IMR-90 (cell line): ENCODE measurements around the gene CDA. TPM values are rescaled to one million over a fixed set of nuclear protein-coding genes. Genes with fewer than 3 reads are reported as not detected.
A peak's percentile ranks its signal among the peaks of the same experiment; 100 is the strongest.

Source experiments
- ATAC-seq: fragments of 200-7000 bp; cut with Tn5 transposase; 2 replicates; pipeline ENCODE4 v1.9.1; 2020; ENCODE audit warnings: low read depth, mild to moderate bottlenecking, moderate library complexity
- BruUV-seq: library from RNA; stranded (reverse); fragments of 400-500 nt; replicated peaks from 2 replicates; lab custom pipeline; 2021; lab: Mats Ljungman, UMichigan
- CTCF ChIA-PET: fragments of 300-600 bp; formaldehyde crosslinking; extraction: SDS; loops from one replicate; lab custom pipeline; 2021; ENCODE audit warnings: antibody characterized with exemption; lab: Yijun Ruan, JAX
- POLR2A ChIA-PET: fragments of 300-600 bp; sonication (Branson Sonifier 250); formaldehyde crosslinking; loops from one replicate; lab custom pipeline; 2022; ENCODE audit warnings: antibody characterized with exemption; ENCODE audit not compliant: unreplicated experiment; lab: Charles Lee
- DNase-seq: peaks from one replicate; pipeline ENCODE4 v3.0.0; 2013
- H2AFZ ChIP-seq: replicated peaks from 2 replicates; pipeline ENCODE3; 2013; ENCODE audit warnings: low read length, mild to moderate bottlenecking; ENCODE audit not compliant: poor library complexity
- H2AK5ac ChIP-seq: 2 replicates; pipeline ENCODE4 v1.6.1; 2013; ENCODE audit warnings: low read depth, low read length, inconsistent platforms
- H2AK9ac ChIP-seq: replicated peaks from 2 replicates; pipeline ENCODE3; 2013; ENCODE audit warnings: mild to moderate bottlenecking, low read depth, low read length, moderate library complexity; ENCODE audit not compliant: poor library complexity
- H2BK120ac ChIP-seq: 2 replicates; pipeline ENCODE4 v1.6.1; 2013; ENCODE audit warnings: low read depth, low read length, inconsistent platforms
- H2BK15ac ChIP-seq: 3 replicates; pipeline ENCODE4 v1.6.1; 2013; ENCODE audit warnings: low read depth, low read length, inconsistent platforms
- H2BK20ac ChIP-seq: 2 replicates; pipeline ENCODE4 v1.6.1; 2013; ENCODE audit warnings: low read depth, mild to moderate bottlenecking, inconsistent platforms, low read length, moderate library complexity
- H2BK5ac ChIP-seq: 2 replicates; pipeline ENCODE4 v1.6.1; 2013; ENCODE audit warnings: mild to moderate bottlenecking, low read depth, low read length, inconsistent platforms; ENCODE audit not compliant: poor library complexity, severe bottlenecking
- H3K14ac ChIP-seq: replicated peaks from 2 replicates; pipeline ENCODE4 v1.6.1; 2013; ENCODE audit warnings: low read depth, low read length, inconsistent platforms
- H3K18ac ChIP-seq: 2 replicates; pipeline ENCODE4 v1.6.1; 2013; ENCODE audit warnings: low read depth, low read length, control low read depth
- H3K23ac ChIP-seq: 2 replicates; pipeline ENCODE4 v1.6.1; 2013; ENCODE audit warnings: low read depth, low read length, inconsistent platforms
- H3K27ac ChIP-seq: 2 replicates; pipeline ENCODE4 v1.5.1; 2013; ENCODE audit warnings: mild to moderate bottlenecking, control low read depth, low read length; ENCODE audit not compliant: insufficient read depth
- H3K27me3 ChIP-seq: 2 replicates; pipeline ENCODE4 v1.6.1; 2013; ENCODE audit warnings: low read length; ENCODE audit not compliant: control insufficient read depth, insufficient read depth
- H3K36me3 ChIP-seq: 2 replicates; pipeline ENCODE4 v1.6.1; 2013; ENCODE audit warnings: low read length, mixed read lengths; ENCODE audit not compliant: control insufficient read depth, insufficient read depth
- H3K4ac ChIP-seq: 2 replicates; pipeline ENCODE4 v1.6.1; 2013; ENCODE audit warnings: low read depth, low read length, inconsistent platforms
- H3K4me1 ChIP-seq: 2 replicates; pipeline ENCODE4 v1.6.1; 2013; ENCODE audit warnings: low read length, mixed read lengths; ENCODE audit not compliant: control insufficient read depth, insufficient read depth
- H3K4me2 ChIP-seq: 2 replicates; pipeline ENCODE4 v1.6.1; 2013; ENCODE audit warnings: low read depth, mild to moderate bottlenecking, control low read depth, low read length, moderate library complexity
- H3K4me3 ChIP-seq: 2 replicates; pipeline ENCODE4 v1.5.1; 2013; ENCODE audit warnings: low read depth, mild to moderate bottlenecking, control low read depth, low read length, moderate library complexity; ENCODE audit not compliant: insufficient read depth
- H3K56ac ChIP-seq: 2 replicates; pipeline ENCODE4 v1.6.1; 2013; ENCODE audit warnings: low read length, inconsistent platforms; ENCODE audit not compliant: insufficient read depth; ENCODE audit errors: extremely low read depth
- H3K79me1 ChIP-seq, 2 experiments: 2 replicates each; pipeline ENCODE4 v1.6.1; 2013; ENCODE audit warnings: low read length in 2 of 2, inconsistent platforms in 1 of 2, low read depth in 1 of 2
- H3K9ac ChIP-seq: 2 replicates; pipeline ENCODE4 v1.6.1; 2013; ENCODE audit warnings: low read depth, low read length, control low read depth
- H3K9me1 ChIP-seq: 2 replicates; pipeline ENCODE4 v1.6.1; 2013; ENCODE audit warnings: low read length, inconsistent platforms; ENCODE audit not compliant: insufficient read depth
- H3K9me3 ChIP-seq: 2 replicates; pipeline ENCODE4 v1.6.1; 2013; ENCODE audit warnings: low read length; ENCODE audit not compliant: control insufficient read depth, insufficient read depth
- H4K20me1 ChIP-seq: 2 replicates; pipeline ENCODE4 v1.6.1; 2013; ENCODE audit warnings: low read length, inconsistent platforms; ENCODE audit not compliant: insufficient read depth
- H4K5ac ChIP-seq: 2 replicates; pipeline ENCODE4 v1.6.1; 2013; ENCODE audit warnings: mild to moderate bottlenecking, low read depth, low read length, control low read depth
- H4K8ac ChIP-seq, 2 experiments: 2 replicates each; pipeline ENCODE4 v1.6.1; 2013; ENCODE audit warnings: low read depth in 2 of 2, low read length in 2 of 2, control low read depth in 1 of 2, inconsistent platforms in 1 of 2
- H4K91ac ChIP-seq: 2 replicates; pipeline ENCODE4 v1.6.1; 2013; ENCODE audit warnings: low read depth, low read length, inconsistent platforms; ENCODE audit not compliant: insufficient read depth
- BHLHE40 ChIP-seq: fragments of 150-350 bp; IDR thresholded peaks from 2 replicates; pipeline ENCODE4 v1.6.1; 2016; ENCODE audit warnings: mild to moderate bottlenecking, low read depth, low read length
- CHD1 ChIP-seq: IDR thresholded peaks from 2 replicates; pipeline ENCODE4 v1.6.1; 2012; ENCODE audit warnings: low read depth, low read length, improper control_type of control experiment
- CTCF ChIP-seq: conservative IDR thresholded peaks from 2 replicates; pipeline ENCODE4 v1.5.1; 2012; ENCODE audit warnings: mild to moderate bottlenecking, low read depth, low read length, improper control_type of control experiment
- FOS ChIP-seq: fragments of 150-350 bp; IDR thresholded peaks from 2 replicates; pipeline ENCODE4 v1.6.1; 2016; ENCODE audit warnings: low read depth, low read length
- MAFK ChIP-seq: IDR thresholded peaks from 2 replicates; pipeline ENCODE4 v1.6.1; 2012; ENCODE audit warnings: low read depth, low read length, improper control_type of control experiment
- MAZ ChIP-seq: IDR thresholded peaks from 2 replicates; pipeline ENCODE4 v1.6.1; 2012; ENCODE audit warnings: low read depth, mild to moderate bottlenecking, low read length, improper control_type of control experiment, moderate library complexity, borderline replicate concordance
- POLR2A ChIP-seq: IDR thresholded peaks from 2 replicates; pipeline ENCODE4 v1.6.1; 2012; ENCODE audit warnings: mild to moderate bottlenecking, low read depth, low read length
- RAD21 ChIP-seq: IDR thresholded peaks from 2 replicates; pipeline ENCODE4 v1.6.1; 2012; ENCODE audit warnings: low read length, improper control_type of control experiment
- RCOR1 ChIP-seq: IDR thresholded peaks from 2 replicates; pipeline ENCODE4 v1.6.1; 2012; ENCODE audit warnings: mild to moderate bottlenecking, low read length, improper control_type of control experiment; ENCODE audit not compliant: insufficient replicate concordance
- RFX5 ChIP-seq: IDR thresholded peaks from 2 replicates; pipeline ENCODE4 v1.8.0; 2012; ENCODE audit warnings: low read depth, mild to moderate bottlenecking, low read length, moderate library complexity
- SMC3 ChIP-seq: fragments of 150-350 bp; IDR thresholded peaks from 2 replicates; pipeline ENCODE4 v1.6.1; 2016; ENCODE audit warnings: low read depth, mild to moderate bottlenecking, antibody characterized with exemption, low read length, moderate library complexity
- WGBS, 2 experiments: methylation state at CpG; one replicate each; pipeline versions ENCODE4 v1.1.5 to v1.1.7; 2013; ENCODE audit warnings: missing lambda C conversion rate in 2 of 2; ENCODE audit not compliant: insufficient read length in 1 of 2; ENCODE audit errors: extremely low coverage in 2 of 2; 5-methylcytosine and 5-hydroxymethylcytosine counted together
- dilution Hi-C: fragments of 300-500 bp; cut with HindIII; formaldehyde crosslinking; loops from one replicate; pipeline ENCODE4 v1.14.3; 2018; ENCODE audit warnings: low sequenced_read_pairs; ENCODE audit not compliant: unreplicated experiment
- in situ Hi-C: fragments of 300-500 bp; cut with MboI; formaldehyde crosslinking; loops from 3 replicates; pipeline ENCODE4 v1.14.3; 2019; ENCODE audit warnings: low sequenced_read_pairs, inconsistent platforms, mixed read lengths
- intact Hi-C: fragments of 100-400 bp; cut with micrococcal nuclease; formaldehyde crosslinking; loops from 2 replicates; pipeline ENCODE4 v1.10.0; 2022
- polyA plus RNA-seq, 3 experiments: library from polyadenylated mRNA; depleted of rRNA; stranded (reverse); fragments of >200 nt; gene quantifications; 2 replicates each; pipeline ENCODE4 v1.2.3, GENCODE V29; 2012; ENCODE audit warnings: low replicate concordance in 1 of 3
- total RNA-seq: library from RNA; depleted of rRNA; stranded (reverse); fragments of >200 nt; gene quantifications from 2 replicates; pipeline ENCODE4 v1.2.3, GENCODE V29; 2012
- TF ChIP-seq, protein P1 (sequence below): fragments of 150-350 bp; IDR thresholded peaks from 2 replicates; pipeline ENCODE4 v1.6.1; 2017; ENCODE audit warnings: mild to moderate bottlenecking, antibody characterized with exemption, low read length, low read depth
- TF ChIP-seq, protein P2 (sequence below): fragments of 150-350 bp; IDR thresholded peaks from 2 replicates; pipeline ENCODE4 v1.6.1; 2016; ENCODE audit warnings: low read depth, mild to moderate bottlenecking, low read length, moderate library complexity, borderline replicate concordance

The CDA gene
- total and polyA plus RNA-seq, 2 of the 4 experiments (the other 2 are of a cell fraction), result 0.90 to 9.4 TPM

DNA sequence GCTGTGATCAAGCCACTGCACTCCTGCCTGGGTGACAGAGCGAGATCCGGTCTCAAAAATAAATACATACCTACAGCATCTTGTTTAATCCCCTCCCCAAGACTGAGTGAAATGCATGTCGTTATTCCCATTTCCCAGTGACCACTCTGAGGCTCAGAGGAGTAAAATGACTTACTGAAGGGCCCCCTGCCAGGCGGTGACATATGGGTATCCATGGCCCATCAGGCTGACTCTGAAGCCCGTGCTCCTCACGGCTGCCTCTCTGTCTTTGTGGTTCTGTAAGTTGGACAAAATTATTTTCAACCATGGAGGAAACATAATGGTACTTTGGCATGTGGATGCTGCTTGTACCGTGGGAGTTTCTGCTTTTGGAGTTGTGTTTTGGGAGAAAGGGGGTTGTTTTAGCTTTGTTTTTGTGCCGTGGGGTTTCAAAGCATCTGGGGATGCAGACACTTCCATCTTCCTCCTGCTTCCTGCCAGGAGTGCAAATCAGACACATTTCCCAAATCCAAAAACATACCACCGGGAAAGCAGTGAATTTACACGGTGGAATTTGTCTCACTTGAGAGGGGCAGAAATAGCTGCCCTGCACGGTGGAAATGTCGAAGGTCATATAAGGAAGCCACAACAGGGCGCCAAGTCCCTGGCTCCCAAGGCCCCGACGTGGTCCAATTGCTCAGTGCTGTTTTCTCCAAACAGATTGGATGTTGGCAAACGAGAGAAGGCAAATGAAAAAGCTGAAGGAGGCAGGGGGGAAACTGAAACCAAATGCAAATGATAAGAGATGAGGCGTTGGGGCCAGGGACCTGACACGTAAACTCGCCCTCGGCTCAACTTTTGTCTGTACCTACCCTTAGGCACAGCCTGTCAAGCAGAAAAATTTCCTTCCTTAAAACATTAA is 27.3 kb downstream of the CDA start:
- ATAC-seq, result peak; percentile 10
- H4K5ac ChIP-seq, result peak overlapping the region; percentile 8
- no TSS peak for BruUV-seq
- TF ChIP-seq BHLHE40, result no peak
- no peak for TF ChIP-seq FOS
- TF ChIP-seq, protein P1, sequence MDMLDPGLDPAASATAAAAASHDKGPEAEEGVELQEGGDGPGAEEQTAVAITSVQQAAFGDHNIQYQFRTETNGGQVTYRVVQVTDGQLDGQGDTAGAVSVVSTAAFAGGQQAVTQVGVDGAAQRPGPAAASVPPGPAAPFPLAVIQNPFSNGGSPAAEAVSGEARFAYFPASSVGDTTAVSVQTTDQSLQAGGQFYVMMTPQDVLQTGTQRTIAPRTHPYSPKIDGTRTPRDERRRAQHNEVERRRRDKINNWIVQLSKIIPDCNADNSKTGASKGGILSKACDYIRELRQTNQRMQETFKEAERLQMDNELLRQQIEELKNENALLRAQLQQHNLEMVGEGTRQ, result no peak
- TF ChIP-seq RFX5, result no peak
- no peak for TF ChIP-seq POLR2A
- no peak for TF ChIP-seq MAFK
- no peak for TF ChIP-seq CHD1
- no peak for TF ChIP-seq MAZ
- TF ChIP-seq SMC3, result no peak
- no peak for TF ChIP-seq RCOR1
- TF ChIP-seq, protein P2, sequence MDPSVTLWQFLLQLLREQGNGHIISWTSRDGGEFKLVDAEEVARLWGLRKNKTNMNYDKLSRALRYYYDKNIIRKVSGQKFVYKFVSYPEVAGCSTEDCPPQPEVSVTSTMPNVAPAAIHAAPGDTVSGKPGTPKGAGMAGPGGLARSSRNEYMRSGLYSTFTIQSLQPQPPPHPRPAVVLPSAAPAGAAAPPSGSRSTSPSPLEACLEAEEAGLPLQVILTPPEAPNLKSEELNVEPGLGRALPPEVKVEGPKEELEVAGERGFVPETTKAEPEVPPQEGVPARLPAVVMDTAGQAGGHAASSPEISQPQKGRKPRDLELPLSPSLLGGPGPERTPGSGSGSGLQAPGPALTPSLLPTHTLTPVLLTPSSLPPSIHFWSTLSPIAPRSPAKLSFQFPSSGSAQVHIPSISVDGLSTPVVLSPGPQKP, result no peak
- no peak for TF ChIP-seq RAD21
- TF ChIP-seq CTCF, result no peak
- no peaks in the 10 kb centered on the region for H3K79me1 ChIP-seq
- no peaks in the 10 kb centered on the region for H3K9me3 ChIP-seq
- no peaks in the 10 kb centered on the region for H4K20me1 ChIP-seq
- POLR2A ChIA-PET, result no interaction called here
- H3K36me3 ChIP-seq, result no peaks in the 10 kb centered on the region
- H3K9ac ChIP-seq, result peak overlapping the region; percentile 8; the same call in 1 of the 2 replicates
- peak overlapping the region; percentile 48 to 80; a peak in 3 of 4 replicates for H4K8ac ChIP-seq
- 0 out of 2 replicates have a peak overlapping the region, but pooled peaks have one; percentile 64 for H2AK5ac ChIP-seq
- in situ Hi-C loops (no loop called here), intact Hi-C loops (no loop called here), dilution Hi-C loops (no loop called here)
- H2AK9ac ChIP-seq, result no peak overlapping the region
- peaks cover 15% of the 10 kb centered on the region for H3K4me1 ChIP-seq
- H3K4me3 ChIP-seq, result no peak overlapping the region
- no peak overlapping the region for H3K27ac ChIP-seq
- H3K23ac ChIP-seq, result peak overlapping the region; percentile 29; the same call in 1 of the 2 replicates
- no peak overlapping the region for H3K56ac ChIP-seq
- peak overlapping the region; percentile 61 for H4K91ac ChIP-seq
- H2BK120ac ChIP-seq, result peak overlapping the region; percentile 51
- H2AFZ ChIP-seq, result peak overlapping the region; percentile 85
- peak; percentile 37 for DNase-seq
- 90% methylated on average over 2 of the region's 20 CpGs; no CpG with 5 or more reads in 1 of the 2 experiments for WGBS, 2 experiments
- CTCF ChIA-PET, result interaction anchor here (1.2 kb wide), 1 partner anchor 18 kb away, joined by 3 read pairs; the partner anchor contains the start of gene PINK1
- H3K9me1 ChIP-seq, result peaks cover 10% of the 10 kb centered on the region
- peak overlapping the region; percentile 67; the same call in 2 of the 3 replicates for H2BK15ac ChIP-seq
- peak overlapping the region; percentile 61 for H3K4ac ChIP-seq
- peaks cover 3% of the 10 kb centered on the region; the same call in 1 of the 2 replicates for H3K27me3 ChIP-seq
- peak overlapping the region; percentile 64 for H2BK20ac ChIP-seq
- H3K4me2 ChIP-seq, result peak overlapping the region; percentile 41
- peak overlapping the region; percentile 13; the same call in 1 of the 2 replicates for H3K18ac ChIP-seq
- peak overlapping the region; percentile 8 for H2BK5ac ChIP-seq
- H3K14ac ChIP-seq, result no peak overlapping the region; the same call in 1 of the 2 replicates
